ENCODE measurements around the gene NT5C1B. TPM values are rescaled to one million over a fixed set of nuclear protein-coding genes. Genes with fewer than 3 reads are reported as not detected.
"Not testable (repeated sequence)": the region's sequence is repeated elsewhere in the genome, so short reads cannot be mapped to it uniquely, and the experiment has no call there.

Gene NT5C1B
- total and polyA plus RNA-seq, 10 of the 15 experiments (the other 5 are each of a cell fraction or from before 2014, with no cell fraction given), result 0.40 to 0.44 TPM; not detected in 8

- no peaks in the 10 kb centered on the region; the same call in 2 of the 3 replicates for H3K9me3 ChIP-seq (replicated peaks; ENCODE audit: control insufficient read depth, insufficient read depth, low read length)
- in situ Hi-C loops (cut with MboI) (no loop called here), intact Hi-C loops (cut with micrococcal nuclease; ENCODE audit: unreplicated experiment) (no loop called here)
- H2AFZ ChIP-seq (ENCODE audit: control insufficient read depth, low read depth, low read length), result no peak overlapping the region
- TF ChIP-seq CBFB (IDR thresholded peaks at IDR 0.05; ENCODE audit: low read depth), result no peak
- TF ChIP-seq ELK1 (IDR thresholded peaks at IDR 0.05; ENCODE audit: low read depth, low read length), result no peak
- TF ChIP-seq GATAD2B (conservative IDR thresholded peaks at IDR 0.05; ENCODE audit: low read depth), result no peak
- TF ChIP-seq RAD51 (IDR thresholded peaks at IDR 0.05), result no peak
- no peak for TF ChIP-seq NFXL1 (IDR thresholded peaks at IDR 0.05; ENCODE audit: borderline replicate concordance)
- no peaks in the 10 kb centered on the region for H3K27me3 ChIP-seq (replicated peaks in 1 of 2; ENCODE audit: control insufficient read depth in 2 of 2, insufficient read depth in 2 of 2, low read length in 1 of 2)
- no peak overlapping the region for H3K27ac ChIP-seq (ENCODE audit: control insufficient read depth, insufficient read depth)
- WGBS (ENCODE audit: insufficient coverage, insufficient replicate concordance, low lambda C conversion rate, missing lambda C conversion rate), result 0% methylated on average over 1 of the region's 1 CpG
- H3K36me3 ChIP-seq (ENCODE audit: control insufficient read depth in 2 of 2, insufficient read depth in 2 of 2, low read length in 1 of 2), result no peaks in the 10 kb centered on the region
- ATAC-seq (no peak), DNase-seq (ENCODE audit: low read depth, low spot score) (no peak), FAIRE-seq (no peak)
- no peak overlapping the region for H3K9ac ChIP-seq (ENCODE audit: control insufficient read depth, insufficient read depth, low read length)
- ChIA-PET RAD21 (ENCODE audit: unreplicated experiment) (no interaction called here), CTCF (interaction anchor here (0.5 kb wide), 1 partner anchor 85 kb away, joined by 3 read pairs; no protein-coding TSS in a partner anchor), SMC1A (ENCODE audit: uncharacterized antibody, unreplicated experiment) (no interaction called here), POLR2A (no interaction called here)
- H3K4me1 ChIP-seq (ENCODE audit: control insufficient read depth, insufficient read depth, low read length), result no peaks in the 10 kb centered on the region
- H3K4me2 ChIP-seq (ENCODE audit: control insufficient read depth, insufficient read depth), result no peak overlapping the region
- BruUV-seq (replicated peaks), result no TSS peak
- H4K20me1 ChIP-seq (ENCODE audit: control insufficient read depth, insufficient read depth), result no peaks in the 10 kb centered on the region
- no peaks in the 10 kb centered on the region for H3K79me2 ChIP-seq (ENCODE audit: control insufficient read depth, insufficient read depth, low read length)
- no peak overlapping the region for H3K4me3 ChIP-seq
These were observed 47.8 kb upstream of the NT5C1B start for GRCh38 chr2:18637196-18637595.

- WGBS (ENCODE audit: insufficient coverage, insufficient replicate concordance, low lambda C conversion rate, missing lambda C conversion rate), result 37% methylated on average over 3 of the region's 3 CpGs
- H3K36me3 ChIP-seq (ENCODE audit: control insufficient read depth in 2 of 2, insufficient read depth in 2 of 2, low read length in 1 of 2); H3K4me2 ChIP-seq (ENCODE audit: control insufficient read depth, insufficient read depth); in situ Hi-C loops (cut with MboI); H3K79me2 ChIP-seq (ENCODE audit: control insufficient read depth, insufficient read depth, low read length); H2AFZ ChIP-seq (ENCODE audit: control insufficient read depth, low read depth, low read length); H3K9me3 ChIP-seq (replicated peaks; ENCODE audit: control insufficient read depth, insufficient read depth, low read length); H3K27ac ChIP-seq (ENCODE audit: control insufficient read depth, insufficient read depth); POLR2A ChIA-PET; FAIRE-seq; DNase-seq (ENCODE audit: low read depth, low spot score); BruUV-seq (replicated peaks); H4K20me1 ChIP-seq (ENCODE audit: control insufficient read depth, insufficient read depth); H3K9ac ChIP-seq (ENCODE audit: control insufficient read depth, insufficient read depth, low read length); intact Hi-C loops (cut with micrococcal nuclease; ENCODE audit: unreplicated experiment); RAD21 ChIA-PET (ENCODE audit: unreplicated experiment); ATAC-seq; H3K4me1 ChIP-seq (ENCODE audit: control insufficient read depth, insufficient read depth, low read length); SMC1A ChIA-PET (ENCODE audit: uncharacterized antibody, unreplicated experiment); H3K4me3 ChIP-seq; H3K27me3 ChIP-seq (replicated peaks in 1 of 2; ENCODE audit: control insufficient read depth in 2 of 2, insufficient read depth in 2 of 2, low read length in 1 of 2); CTCF ChIA-PET: not testable (repeated sequence)
These were observed 43.3 kb upstream of the NT5C1B start for GRCh38 chr2:18632699-18633098.

Data from GM12878 (cell line).